Measurements from ENCODE around the gene KCNN3. TPM values are rescaled to one million over a fixed set of nuclear protein-coding genes. Genes with fewer than 3 reads are reported as not detected.
"Not testable (repeated sequence)": the region's sequence is repeated elsewhere in the genome, so short reads cannot be mapped to it uniquely, and the experiment has no call there.

The KCNN3 gene
- total RNA-seq, 2 donors from 2014 or later: 1.9 to 2.0 TPM

DNA sequence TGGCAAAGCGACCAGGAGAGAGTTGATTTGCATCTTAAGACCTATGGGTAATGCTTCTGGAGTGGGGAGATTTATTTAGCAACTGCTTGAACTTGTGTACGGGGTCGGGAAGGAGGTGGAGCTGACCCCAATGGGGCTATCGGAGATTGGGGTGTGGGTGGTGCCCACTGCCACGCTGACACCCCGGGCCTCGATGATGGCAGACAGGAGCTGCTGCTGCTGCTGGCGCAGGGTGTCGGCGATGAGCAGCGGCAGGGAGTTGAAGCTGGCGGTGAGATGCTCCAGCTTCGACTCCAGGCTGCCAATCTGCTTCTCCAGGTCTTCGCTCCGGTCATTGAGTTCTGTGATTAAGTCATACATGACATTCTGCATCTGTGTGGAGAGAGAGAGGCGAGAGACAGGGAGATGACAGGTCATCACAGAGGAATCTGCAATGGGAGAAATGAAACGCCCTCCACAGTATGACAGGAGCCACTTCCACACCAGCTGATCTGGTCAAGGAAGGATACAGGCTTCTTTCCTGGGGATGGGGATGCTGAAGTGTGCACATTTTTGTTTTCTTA is 162.1 kb downstream of the KCNN3 start:
- DNase-seq (ENCODE audit: low spot score): no peak
- intact Hi-C loops (cut with DNase I): no loop called here

DNA sequence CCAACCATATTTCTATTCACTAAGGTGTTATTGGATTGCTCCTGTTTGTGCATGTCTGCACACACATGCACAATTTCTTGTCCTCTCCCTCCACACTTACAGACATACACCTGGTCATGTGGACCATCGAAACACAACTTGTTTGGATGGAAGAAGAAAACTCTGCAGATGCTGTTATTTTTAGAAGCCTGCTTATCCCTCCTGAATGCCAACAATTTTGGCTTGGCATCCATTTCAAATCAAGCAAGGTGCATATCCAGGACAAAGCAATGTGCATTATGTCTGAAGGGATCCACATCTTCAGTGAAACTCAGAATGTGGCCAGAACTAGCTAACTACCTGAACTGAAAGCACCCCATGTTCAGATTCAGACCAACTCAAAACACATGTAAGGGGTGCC is 163.2 kb downstream of the KCNN3 start:
- intact Hi-C loops (cut with DNase I): no loop called here
- DNase-seq (ENCODE audit: low spot score): no peak

DNA sequence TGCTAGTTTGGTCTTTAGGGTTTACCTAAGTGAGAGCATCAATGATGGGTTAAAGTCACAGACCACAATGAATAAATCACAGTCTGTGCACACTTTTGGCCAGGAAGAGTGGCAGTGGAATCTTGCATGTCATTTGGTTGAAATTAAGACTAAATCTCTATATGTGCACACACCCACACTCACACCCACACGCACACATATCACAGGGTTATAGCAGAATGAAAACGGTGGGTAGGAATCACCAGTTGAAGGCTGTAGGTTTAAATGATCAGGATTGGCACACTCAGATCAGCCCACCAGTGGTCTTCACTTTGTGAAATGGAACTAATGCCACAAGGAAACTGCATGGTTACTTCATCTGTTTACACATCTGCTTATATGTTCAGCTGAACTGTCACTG is 164.5 kb downstream of the KCNN3 start:
- intact Hi-C loops (cut with DNase I): no loop called here
- no peak for DNase-seq (ENCODE audit: low spot score)

DNA sequence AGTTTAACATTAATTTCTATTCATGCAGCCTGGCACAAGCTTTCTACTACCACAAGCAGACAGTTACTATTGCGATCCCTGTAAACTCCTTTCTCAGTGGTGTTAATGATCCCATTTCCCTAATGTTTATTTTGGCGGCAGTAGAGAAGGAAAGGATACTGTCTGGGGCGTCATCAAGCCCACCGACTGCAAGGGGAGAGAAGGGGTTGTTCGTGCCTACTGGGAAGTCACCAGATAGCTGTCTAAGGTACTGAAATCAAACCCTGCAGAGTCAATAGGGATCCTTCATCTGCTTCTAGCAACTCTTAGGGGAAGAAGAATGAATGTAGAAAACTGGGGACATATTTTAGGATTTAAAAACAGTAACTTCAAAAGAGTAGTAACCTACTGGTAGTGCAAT is 166.9 kb downstream of the KCNN3 start:
- intact Hi-C loops (cut with DNase I): no loop called here
- DNase-seq (ENCODE audit: low spot score): no peak

DNA sequence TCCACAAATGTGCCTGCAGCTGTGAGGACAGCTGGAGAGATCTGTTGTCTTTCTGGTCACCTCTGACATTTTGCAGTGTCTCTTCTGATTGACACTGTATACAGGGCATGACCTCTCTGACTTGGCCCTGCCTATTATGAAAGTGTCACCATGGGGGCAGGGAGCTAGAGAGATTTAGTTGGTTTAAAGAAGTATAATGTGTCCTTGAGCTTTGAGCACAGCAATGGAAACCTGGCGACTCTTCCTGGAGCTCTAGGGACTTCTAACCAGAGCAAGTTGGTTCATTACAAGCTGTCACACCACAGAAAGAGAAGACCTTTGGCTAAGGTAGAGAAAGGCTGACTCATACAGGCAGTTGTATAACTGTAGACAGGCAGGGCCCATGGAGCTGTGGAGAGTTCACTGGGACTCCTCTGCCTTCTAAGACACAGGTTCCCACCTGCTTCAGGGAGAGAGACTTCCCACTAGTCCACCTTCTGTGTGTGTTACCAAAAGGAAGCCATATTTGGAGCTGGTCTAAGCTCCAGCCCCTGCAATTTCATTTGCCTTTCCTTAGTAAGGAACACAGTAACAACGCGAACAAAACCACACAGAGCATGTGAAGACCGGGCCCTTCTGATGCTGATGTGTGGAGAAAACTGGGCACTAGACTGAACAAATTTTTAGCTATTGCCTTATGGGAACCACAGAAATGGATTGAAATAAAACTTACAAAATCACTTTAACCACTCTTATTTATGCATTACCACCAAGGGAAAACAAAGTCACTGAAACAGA is 171.6 kb downstream of the KCNN3 start:
- intact Hi-C loops (cut with DNase I): no loop called here
- no peak for DNase-seq (ENCODE audit: low spot score)

DNA sequence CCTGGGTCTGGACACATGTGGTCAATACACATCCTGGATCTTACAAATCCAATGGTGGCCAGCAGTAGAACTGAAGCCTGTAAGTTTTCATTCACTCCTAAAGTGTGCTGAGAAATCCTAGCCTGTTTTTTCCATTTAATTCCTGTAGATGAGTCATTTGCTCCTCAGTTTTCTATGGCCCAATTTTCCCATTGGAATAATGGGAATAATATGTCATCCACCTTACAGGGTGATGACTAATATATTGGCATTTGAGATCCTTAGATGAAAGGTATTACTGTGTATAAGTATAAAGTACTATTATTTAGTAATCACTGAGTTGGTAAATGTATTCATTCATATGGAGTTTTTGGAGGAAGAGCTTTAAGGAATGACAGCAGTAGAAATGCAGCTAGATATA is 172.4 kb downstream of the KCNN3 start:
- DNase-seq (ENCODE audit: low spot score): no peak
- intact Hi-C loops (cut with DNase I): no loop called here

DNA sequence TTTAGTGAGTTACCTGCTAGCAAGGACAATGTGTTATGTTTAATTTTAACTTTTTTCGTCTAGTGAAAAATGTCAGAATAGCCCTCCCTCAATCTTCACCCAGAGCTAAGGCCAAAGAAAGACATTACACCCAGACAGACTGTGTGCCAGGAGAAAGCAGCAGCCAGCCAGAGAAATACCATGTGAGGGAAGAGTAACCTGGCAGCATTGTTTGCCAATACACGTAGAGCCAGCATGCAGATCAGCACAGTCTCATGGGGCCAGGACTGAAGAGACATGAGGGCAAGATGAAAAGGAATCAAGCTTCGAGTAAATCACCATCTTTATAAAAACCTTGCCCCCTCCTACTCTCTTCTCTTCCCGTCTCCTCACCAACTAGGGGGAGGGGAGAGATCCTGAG is 173.6 kb downstream of the KCNN3 start:
- intact Hi-C loops (cut with DNase I): no loop called here
- no peak for DNase-seq (ENCODE audit: low spot score)

DNA sequence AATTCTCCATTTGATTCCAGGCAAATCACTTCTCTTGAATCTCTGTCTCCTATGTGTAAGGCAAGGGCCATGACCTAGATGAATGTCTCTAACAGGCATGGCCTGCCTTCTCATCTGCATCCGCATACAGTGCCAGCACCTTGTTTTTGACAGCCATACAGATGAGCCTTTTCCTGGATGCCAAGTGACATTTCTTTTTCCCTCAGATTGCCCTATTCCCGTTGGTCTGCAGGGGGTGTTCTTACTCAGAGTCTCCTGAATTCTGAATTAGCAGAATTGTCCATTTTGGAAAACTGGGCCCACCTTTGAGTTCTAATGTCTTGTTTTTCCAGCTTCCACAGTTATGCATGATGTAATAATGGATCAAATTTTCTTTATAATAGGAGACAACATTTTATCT is 174.1 kb downstream of the KCNN3 start:
- DNase-seq (ENCODE audit: low spot score): no peak
- intact Hi-C loops (cut with DNase I): no loop called here

DNA sequence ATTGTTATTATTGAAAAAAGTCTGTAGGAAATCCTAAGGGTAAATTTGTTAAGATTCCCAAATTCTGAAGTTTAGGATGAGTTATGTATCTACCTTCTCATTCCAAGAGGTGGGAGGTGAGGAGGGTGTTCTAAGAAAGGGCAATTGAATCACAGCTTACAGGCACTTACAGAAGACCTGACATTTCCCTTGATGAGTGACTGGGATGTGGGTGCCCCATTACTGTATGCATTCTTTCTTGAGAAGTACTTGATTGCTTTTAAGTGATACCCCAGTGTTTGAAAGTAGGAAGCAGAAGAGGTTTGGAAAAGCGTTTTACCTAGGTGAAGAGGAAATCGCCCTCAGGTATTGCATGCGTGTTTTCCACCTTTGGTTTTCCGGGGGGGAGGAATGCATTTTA is 175.1 kb downstream of the KCNN3 start:
- DNase-seq (ENCODE audit: low spot score): no peak
- intact Hi-C loops (cut with DNase I): no loop called here

DNA sequence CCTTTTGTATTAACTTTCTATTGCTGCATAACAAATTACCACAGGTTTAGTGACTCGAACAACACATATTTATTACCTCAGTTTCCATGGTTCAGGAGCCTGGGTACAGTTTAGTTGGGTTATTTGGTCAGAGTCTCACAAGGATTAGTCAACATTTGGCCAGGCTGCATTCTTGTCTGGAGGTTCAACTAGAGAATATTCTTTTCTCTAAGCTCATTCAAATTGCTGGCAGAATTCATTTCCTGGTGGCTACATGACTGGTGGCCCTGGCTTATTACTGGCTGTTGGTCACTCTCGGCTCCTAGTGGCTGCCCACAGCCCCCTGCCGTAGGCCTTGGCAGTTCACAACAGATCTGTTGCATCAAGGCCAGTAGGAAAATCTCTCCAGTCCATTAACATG is 181.0 kb downstream of the KCNN3 start:
- intact Hi-C loops (cut with DNase I): no loop called here
- no peak for DNase-seq (ENCODE audit: low spot score)

DNA sequence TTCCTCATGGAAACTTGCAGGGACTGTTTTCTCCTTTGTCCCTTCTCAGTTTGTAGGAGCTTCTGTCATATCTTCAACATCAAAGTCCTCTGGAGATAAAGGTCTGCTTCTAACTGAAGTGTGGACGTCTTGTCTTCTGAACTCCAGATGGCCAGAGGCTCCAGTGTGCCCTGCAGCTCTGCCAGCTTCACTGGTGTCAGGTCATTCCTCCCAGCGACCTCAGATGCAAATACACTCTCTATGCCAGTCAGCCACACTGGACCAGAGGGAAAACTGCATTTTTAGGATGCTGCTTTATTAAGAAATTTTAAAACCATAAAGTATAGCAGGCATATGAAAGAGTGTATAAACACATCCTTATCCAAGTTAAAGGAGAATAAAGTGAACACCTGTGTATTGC is 183.6 kb downstream of the KCNN3 start:
- intact Hi-C loops (cut with DNase I): no loop called here
- DNase-seq (ENCODE audit: low spot score): no peak

DNA sequence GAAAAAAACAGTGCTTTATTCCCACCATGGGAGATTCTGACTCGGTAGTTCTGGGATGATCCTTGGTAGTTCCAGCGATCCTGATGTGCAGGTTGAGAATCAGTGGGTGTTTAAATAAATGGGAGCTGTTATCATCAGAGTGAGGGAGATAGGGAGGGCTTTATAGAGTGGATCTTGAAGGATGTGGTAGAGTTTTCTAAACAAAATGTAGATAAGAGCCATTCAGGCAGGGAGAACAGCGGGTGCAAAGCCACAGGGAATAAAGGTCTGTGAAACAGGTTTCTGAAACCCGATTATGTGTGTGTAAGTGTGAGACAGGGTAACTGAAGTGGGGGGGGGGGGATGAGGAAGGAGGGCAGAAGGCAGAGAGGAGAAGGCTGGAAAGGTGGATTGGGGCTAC is 186.3 kb downstream of the KCNN3 start:
- intact Hi-C loops (cut with DNase I): no loop called here
- no peak for DNase-seq (ENCODE audit: low spot score)

DNA sequence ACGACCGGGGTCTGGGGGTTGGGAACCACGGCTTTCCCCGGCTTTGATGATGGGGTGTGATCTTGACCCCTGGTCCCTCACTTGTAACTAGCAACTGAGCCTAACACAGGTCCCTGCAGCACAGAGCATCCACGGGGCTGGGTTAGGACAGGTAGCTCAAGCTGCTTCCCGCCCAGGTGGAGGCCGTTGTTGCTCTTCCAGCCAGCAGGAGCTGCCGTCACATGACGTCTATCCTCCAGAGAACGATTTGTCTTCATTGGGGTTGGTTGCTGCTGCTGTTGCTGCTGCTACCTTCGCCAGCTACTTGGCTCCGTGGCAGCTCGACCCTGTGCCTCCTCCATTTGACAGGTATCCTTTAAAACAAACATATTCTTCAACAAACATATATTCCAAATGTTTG is 187.8 kb downstream of the KCNN3 start:
- intact Hi-C loops (cut with DNase I): no loop called here

DNA sequence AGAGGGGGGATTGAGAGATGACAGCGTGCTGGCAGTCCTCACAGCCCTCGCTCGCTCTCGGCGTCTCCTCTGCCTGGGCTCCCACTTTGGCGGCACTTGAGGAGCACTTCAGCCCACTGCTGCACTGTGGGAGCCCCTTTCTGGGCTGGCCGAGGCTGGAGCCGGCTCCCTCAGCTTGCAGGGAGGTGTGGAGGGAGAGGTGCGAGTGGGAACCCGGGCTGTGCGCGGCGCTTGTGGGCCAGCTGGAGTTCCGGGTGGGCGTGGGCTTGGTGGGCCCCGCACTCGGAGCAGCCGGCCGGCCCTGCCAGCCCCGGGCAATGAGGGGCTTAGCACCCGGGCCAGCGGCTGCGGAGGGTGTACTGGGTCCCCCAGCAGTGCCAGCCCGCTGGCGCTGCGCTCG is 192.2 kb downstream of the KCNN3 start:
- intact Hi-C loops (cut with DNase I); DNase-seq (ENCODE audit: low spot score): not testable (repeated sequence)

More for the DNA sequence above, 187.8 kb downstream of the KCNN3 start:
- no peak for DNase-seq (ENCODE audit: low spot score)

DNA sequence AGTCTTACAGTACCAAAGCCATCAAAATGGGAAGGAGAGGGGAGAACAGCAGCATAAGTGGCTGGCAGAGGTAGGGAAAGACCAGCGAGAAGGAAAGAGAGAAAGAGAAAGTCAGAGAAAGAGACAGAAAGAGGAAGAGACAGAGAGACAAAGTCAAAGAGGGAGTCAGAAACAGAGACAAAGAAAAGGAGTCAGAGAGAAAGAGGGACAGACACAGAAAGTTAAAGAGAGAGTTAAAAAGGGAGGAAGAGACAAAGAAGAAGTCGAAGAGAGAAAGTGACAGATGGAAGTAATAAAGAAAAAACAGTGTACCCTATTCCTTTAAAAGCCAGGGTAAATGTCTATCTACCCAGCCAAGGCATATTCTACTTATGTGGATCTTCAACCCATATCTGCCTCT is 193.2 kb downstream of the KCNN3 start:
- DNase-seq (ENCODE audit: low spot score); intact Hi-C loops (cut with DNase I): not testable (repeated sequence)

DNA sequence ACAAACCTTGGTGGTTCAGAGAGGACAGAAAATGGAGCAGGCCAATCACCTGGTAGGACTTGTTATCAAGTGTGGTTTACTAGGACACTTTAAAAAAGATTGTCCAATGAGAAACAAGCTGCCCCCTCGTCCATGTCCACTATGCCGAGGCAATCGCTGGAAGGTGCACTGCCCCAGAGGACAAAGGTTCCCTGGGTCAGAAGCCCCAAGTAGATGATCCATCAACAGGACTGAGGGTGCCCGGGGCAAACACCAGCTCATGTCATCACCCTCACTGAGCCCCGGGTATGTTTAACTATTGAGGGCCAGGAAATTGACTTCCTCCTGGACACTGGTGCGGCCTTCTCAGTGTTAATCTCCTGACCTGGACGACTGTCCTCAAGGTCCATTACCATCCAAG is 195.6 kb downstream of the KCNN3 start:
- intact Hi-C loops (cut with DNase I); DNase-seq (ENCODE audit: low spot score): not testable (repeated sequence)

DNA sequence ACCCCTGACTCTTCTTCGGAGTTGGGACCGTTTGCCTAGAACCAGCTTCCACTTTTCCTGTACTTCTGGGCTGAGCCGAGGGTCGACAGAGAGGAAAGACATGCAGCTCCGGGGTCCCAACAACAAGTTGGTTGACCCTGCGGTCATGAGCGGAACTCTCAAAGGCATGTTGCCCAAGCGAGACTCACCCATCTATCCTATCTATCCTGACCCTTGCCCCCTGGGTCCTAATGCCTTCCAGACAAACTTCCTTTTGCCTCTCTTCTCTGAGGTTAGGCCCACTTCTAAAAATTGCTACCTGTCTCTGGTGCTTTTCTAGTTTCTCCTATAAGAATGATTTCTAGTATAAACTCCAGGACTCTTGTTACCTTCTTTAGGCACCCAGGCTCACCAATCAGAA is 197.8 kb downstream of the KCNN3 start:
- intact Hi-C loops (cut with DNase I): loop anchor here in 1 of 2 donors (1.0 kb wide), 1 partner anchor 207 kb away; no protein-coding TSS in a partner anchor
- DNase-seq (ENCODE audit: low spot score): not testable (repeated sequence)

DNA sequence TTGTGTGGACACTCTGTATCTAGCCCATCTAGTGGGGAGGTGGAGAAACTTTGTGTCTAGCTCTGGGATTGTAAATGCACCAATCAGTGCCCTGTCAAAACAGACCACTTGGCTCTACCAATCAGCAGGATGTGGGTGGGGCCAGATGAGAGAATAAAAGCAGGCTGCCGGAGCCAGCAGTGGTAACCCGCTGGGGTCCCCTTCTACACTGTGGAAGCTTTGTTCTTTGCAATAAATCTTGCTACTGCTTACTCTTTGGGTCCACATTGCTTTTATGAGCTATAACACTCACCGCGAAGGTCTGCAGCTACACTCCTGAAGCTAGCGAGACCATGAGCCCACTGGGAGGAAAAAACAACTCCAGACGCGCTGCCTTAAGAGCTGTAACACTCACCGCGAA is 198.7 kb downstream of the KCNN3 start:
- DNase-seq (ENCODE audit: low spot score); intact Hi-C loops (cut with DNase I): not testable (repeated sequence)

DNA sequence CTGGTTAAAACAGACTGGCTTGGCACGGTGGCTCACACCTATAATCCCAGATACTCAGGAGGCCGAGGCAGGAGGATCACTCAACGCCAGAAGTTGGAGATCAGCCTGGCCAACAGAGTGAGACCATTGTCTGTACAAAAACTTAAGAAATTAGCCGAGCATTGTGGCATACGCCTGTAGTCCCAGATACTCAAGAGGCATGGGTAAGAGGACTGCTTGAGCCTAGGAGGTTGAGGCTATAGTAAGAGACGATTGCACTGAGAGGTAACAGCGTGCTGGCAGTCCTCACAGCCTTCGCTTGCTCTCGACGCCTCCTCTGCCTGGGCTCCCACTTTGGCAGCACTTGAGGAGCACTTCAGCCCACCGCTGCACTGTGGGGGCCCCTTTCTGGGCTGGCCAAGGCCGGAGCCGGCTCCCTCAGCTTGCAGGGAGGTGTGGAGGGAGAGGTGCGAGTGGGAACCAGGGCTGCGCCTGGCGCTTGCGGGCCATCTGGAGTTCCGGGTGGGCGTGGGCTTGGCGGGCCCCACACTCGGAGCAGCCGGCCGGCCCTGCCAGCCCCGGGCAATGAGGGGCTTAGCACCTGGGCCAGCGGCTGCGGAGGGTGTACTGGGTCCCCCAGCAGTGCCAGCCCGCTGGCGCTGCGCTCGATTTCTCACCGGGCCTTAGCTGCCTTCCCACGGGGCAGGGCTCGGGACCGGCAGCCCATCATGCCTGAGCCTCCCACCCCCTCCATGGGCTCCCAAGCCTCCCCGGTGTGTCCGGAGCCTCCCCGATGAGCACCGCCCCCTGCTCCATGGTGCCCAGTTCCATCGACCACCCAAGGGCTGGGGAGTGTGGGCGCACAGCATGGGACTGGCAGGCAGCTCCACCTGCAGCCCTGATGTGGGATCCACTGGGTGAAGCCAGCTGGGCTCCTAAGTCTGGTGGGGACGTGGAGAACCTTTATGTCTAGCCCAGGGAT is 199.5 kb downstream of the KCNN3 start:
- intact Hi-C loops (cut with DNase I); DNase-seq (ENCODE audit: low spot score): not testable (repeated sequence)
